Retinal pigment epithelial cell (primary cell): Measurements from ENCODE around the gene CCDC59.
"Not testable (repeated sequence)": the region's sequence is repeated elsewhere in the genome, so short reads cannot be mapped to it uniquely, and the experiment has no call there.

Experiments
- DNase-seq: peaks from one replicate; pipeline ENCODE4 v3.0.0-alpha.2; 2010; ENCODE audit warnings: low read depth
- H3K4me3 ChIP-seq: 2 replicates; pipeline ENCODE4 v1.5.1; 2011; ENCODE audit warnings: mild to moderate bottlenecking, low read length, control low read depth, moderate library complexity
- TF ChIP-seq, protein P1 (sequence below): conservative IDR thresholded peaks from 2 replicates; pipeline ENCODE4 v1.5.1; 2011; ENCODE audit warnings: low read depth, low read length, control low read depth, inconsistent platforms

Gene CCDC59

DNA sequence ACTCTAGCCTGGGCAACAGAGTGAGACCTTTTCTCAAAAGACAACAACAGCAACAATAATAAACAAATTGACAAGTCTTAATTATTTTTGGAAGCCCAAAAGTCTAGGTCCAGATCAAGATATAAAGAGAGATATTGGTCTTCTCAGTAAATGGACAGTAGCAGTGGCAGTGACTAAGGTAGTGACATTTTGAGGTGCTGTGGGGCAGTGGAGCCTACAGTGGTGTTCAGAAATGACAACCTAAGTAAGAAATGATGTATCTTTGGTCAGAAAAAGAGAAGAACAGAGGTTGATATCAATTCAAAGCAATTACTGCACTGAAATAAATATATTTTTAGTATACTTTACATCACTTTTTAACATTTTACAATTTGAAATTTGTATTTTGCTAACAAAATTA is 20.8 kb upstream of the CCDC59 start:
- TF ChIP-seq, protein P1, sequence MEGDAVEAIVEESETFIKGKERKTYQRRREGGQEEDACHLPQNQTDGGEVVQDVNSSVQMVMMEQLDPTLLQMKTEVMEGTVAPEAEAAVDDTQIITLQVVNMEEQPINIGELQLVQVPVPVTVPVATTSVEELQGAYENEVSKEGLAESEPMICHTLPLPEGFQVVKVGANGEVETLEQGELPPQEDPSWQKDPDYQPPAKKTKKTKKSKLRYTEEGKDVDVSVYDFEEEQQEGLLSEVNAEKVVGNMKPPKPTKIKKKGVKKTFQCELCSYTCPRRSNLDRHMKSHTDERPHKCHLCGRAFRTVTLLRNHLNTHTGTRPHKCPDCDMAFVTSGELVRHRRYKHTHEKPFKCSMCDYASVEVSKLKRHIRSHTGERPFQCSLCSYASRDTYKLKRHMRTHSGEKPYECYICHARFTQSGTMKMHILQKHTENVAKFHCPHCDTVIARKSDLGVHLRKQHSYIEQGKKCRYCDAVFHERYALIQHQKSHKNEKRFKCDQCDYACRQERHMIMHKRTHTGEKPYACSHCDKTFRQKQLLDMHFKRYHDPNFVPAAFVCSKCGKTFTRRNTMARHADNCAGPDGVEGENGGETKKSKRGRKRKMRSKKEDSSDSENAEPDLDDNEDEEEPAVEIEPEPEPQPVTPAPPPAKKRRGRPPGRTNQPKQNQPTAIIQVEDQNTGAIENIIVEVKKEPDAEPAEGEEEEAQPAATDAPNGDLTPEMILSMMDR, result no peak
- no peak overlapping the region for H3K4me3 ChIP-seq
- no peak for DNase-seq

- H3K4me3 ChIP-seq, result no peak overlapping the region
- TF ChIP-seq, protein P1, result no peak
- no peak for DNase-seq
Measured at GRCh38 chr12:82375201-82375600, 17.0 kb upstream of the CCDC59 start.

DNA sequence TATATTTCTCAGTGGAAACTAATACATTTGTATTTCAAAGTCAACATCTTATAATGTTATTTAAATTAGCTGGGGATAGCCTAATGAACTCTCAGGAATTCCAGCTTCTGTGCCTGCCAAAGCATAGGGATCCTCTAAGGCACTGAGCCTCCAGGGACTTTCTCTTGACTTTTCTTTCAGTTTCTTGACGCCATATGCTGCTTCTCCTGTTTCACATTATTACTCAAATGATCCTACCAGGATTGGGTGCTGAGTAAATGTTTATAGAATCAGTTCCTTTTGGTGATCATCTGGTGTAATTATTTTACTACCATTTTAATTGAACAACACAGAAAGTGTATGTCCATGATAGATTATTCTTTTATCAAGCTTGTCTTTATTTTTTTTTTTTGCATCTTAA is 8.0 kb upstream of the CCDC59 start:
- DNase-seq, result no peak
- TF ChIP-seq, protein P1, result no peak
- no peak overlapping the region for H3K4me3 ChIP-seq

GRCh38 chr12:82363990-82364389 is 5.8 kb upstream of the CCDC59 start:
- no peak overlapping the region for H3K4me3 ChIP-seq
- no peak for DNase-seq
- TF ChIP-seq, protein P1, result no peak

- no peak for DNase-seq
- H3K4me3 ChIP-seq, result no peak overlapping the region
- TF ChIP-seq, protein P1, result no peak
Measured at GRCh38 chr12:82361461-82361915, 3.3 kb upstream of the CCDC59 start.

DNA sequence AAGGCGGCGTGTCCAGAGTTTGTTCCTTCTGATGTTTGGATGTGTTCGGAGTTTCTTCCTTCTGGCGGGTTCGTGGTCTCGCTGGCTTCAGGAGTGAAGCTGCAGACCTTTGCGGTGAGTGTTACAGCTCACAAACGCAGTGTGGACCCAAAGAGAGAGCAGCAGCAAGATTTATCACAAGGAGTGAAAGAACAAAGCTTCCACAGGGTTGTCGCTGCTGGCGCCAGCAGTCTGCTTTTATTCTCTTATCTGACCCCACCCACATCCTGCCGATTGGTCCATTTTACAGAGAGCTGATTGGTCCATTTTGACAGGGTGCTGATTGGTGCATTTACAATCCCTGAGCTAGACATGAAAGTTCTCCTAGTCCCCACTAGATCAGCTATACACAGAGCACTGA is 2.6 kb upstream of the CCDC59 start:
- H3K4me3 ChIP-seq, DNase-seq: not testable (repeated sequence)

DNA sequence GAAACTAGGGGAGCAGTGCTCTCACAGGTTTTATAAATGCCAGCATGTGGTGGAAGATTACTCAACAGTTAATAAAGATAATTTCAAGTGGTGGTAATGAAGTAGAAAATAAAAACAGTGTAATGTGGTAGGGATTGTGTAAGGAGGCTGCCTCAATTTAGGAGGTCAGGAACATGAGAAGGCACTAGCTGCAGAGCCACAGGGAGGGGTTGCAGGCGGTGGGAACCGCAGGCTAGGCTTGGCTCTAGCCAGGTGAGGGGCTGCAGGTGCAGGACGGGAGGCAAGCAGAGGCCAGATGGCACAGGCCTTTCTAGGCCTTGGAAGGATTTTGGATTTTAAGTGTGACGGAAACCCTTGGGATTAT is 910 bp upstream of the CCDC59 start:
- TF ChIP-seq, protein P1, result no peak
- DNase-seq, result no peak
- H3K4me3 ChIP-seq, result peak overlapping the region; percentile 97

GRCh38 chr12:82357845-82358199 is 365 bp downstream of the CCDC59 start:
- TF ChIP-seq, protein P1, result no peak
- peak overlapping the region; percentile 97 for H3K4me3 ChIP-seq
- DNase-seq, result no peak
